ENCODE measurements around the gene IREB2. TPM values are rescaled to one million over a fixed set of nuclear protein-coding genes. Genes with fewer than 3 reads are reported as not detected.

IREB2 gene, protein sequence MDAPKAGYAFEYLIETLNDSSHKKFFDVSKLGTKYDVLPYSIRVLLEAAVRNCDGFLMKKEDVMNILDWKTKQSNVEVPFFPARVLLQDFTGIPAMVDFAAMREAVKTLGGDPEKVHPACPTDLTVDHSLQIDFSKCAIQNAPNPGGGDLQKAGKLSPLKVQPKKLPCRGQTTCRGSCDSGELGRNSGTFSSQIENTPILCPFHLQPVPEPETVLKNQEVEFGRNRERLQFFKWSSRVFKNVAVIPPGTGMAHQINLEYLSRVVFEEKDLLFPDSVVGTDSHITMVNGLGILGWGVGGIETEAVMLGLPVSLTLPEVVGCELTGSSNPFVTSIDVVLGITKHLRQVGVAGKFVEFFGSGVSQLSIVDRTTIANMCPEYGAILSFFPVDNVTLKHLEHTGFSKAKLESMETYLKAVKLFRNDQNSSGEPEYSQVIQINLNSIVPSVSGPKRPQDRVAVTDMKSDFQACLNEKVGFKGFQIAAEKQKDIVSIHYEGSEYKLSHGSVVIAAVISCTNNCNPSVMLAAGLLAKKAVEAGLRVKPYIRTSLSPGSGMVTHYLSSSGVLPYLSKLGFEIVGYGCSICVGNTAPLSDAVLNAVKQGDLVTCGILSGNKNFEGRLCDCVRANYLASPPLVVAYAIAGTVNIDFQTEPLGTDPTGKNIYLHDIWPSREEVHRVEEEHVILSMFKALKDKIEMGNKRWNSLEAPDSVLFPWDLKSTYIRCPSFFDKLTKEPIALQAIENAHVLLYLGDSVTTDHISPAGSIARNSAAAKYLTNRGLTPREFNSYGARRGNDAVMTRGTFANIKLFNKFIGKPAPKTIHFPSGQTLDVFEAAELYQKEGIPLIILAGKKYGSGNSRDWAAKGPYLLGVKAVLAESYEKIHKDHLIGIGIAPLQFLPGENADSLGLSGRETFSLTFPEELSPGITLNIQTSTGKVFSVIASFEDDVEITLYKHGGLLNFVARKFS
- 35.5 to 47.0 TPM (median 42.8 TPM) in 5 replicates for total RNA-seq (2022; extraction: Qiagen RNA extraction; ENCODE audit: low read depth)

GRCh38 chr15:78437762-78438618 is at the start of gene IREB2:
Gene IREB2, plus strand, starts transcription at chr15:78438216. Its CDS starts 122 bp downstream, at chr15:78438338.

DNA sequence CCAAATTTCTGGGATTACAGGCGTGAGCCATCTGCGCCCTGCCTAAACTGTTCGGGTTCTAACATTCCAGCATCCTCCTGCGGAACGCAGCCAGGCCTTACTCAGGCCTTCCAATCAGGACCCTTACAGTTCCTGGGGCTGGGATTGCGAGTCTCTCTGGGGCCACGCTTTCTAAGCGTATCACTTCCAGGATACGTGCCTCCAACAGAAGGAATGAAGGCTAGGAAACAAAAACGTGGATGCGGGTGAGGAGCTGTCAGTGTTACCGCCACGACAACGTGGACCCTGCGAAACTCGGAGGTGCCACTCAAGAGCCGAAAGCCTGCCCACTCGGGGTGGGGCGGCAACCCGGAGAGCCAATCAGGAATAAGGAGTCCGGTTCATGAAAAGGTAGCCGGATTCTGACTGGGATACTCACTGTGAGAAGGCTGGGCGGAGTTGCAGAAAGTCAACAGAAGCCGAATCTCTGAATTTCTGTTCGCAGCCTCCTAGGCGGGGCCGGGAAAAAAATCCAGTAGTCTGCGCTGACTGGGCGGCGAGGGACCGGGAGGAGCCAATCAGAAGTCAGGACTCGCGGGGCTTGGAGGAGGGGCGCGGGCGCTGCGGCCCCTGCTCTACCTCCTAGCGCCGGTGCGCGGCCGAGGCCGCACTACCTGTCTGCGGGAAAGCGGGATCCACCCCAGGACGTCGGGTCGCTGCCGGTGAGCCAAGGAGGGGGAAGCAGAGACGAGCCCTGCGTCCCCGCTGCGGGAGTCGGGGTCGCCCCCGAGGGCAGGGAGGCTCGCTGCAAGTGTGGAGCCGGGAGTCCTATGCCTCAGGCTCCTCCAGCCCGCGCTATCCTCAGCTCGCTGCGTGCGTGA is 69.2 kb downstream of the IREB2 start, which contains the start of gene HYKK:
HYKK (plus strand) TSS at position 607 of the 860 bp plus-strand sequence. CDS start 5,512 bp downstream, outside the sequence.

DNA sequence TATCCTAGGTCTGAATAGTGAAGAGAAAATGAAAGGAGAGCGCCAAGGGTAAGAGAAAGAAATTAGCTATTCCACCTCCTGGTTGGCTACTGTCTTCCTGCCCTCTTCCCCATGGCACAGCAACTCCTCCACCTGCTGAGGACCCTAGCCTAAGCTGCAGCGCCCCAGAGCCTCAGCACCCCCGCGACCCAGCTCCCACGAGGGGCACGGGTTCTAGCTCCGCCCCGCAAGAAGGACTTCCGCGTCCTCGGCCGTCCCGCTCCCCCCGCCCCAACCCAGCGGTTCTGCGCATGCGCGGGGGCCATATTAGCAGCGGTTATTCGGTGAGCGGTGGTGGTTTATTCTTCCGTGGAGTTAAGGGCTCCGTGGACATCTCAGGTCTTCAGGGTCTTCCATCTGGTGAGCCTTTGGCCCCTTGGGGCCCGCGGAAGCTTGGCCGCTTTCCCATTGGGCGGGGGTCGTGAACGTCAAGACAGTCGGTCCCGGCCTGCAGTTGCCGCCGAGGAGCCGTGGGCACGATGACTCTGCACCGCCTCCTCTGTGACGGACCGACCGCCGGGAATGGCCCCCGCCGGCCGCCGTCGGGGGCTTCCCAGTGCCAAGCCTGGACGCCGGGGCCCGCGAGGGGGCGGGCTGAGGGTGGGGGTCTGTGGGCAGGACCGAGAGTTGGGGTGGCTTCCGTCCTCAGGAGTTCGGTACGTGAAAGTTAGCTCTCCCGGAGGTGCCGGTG is 102.3 kb downstream of the IREB2 start, which contains the start of gene PSMA4:
PSMA4 (plus strand) TSS at position 304 of the 730 bp plus-strand sequence. CDS start 1,484 bp downstream, outside the sequence.

Other genes with a start within 250 kb of the IREB2 start
- 0.21 to 0.41 TPM (median 0.31 TPM) in 5 replicates for gene ACSBG1, start 203.7 kb upstream of the IREB2 start, total RNA-seq (2022; extraction: Qiagen RNA extraction; ENCODE audit: low read depth)
- 0.02 TPM in 1 of 5 replicates, not detected in the others for gene DNAJA4, start 173.7 kb upstream of the IREB2 start, total RNA-seq (2022; extraction: Qiagen RNA extraction; ENCODE audit: low read depth)
- 77.9 to 118 TPM (median 87.9 TPM) in 5 replicates for gene SKIC8, start 138.6 kb upstream of the IREB2 start, total RNA-seq (2022; extraction: Qiagen RNA extraction; ENCODE audit: low read depth)
- 0.71 to 1.9 TPM (median 1.6 TPM) in 5 replicates for gene CRABP1, start 97.9 kb upstream of the IREB2 start, total RNA-seq (2022; extraction: Qiagen RNA extraction; ENCODE audit: low read depth)
- 5.5 to 9.0 TPM (median 6.7 TPM) in 5 replicates for gene HYKK, start 69.4 kb downstream of the IREB2 start, total RNA-seq (2022; extraction: Qiagen RNA extraction; ENCODE audit: low read depth)
- 391 to 509 TPM (median 404 TPM) in 5 replicates for gene PSMA4, start 102.2 kb downstream of the IREB2 start, total RNA-seq (2022; extraction: Qiagen RNA extraction; ENCODE audit: low read depth)
- 29.2 to 36.9 TPM (median 36.2 TPM) in 5 replicates for gene CHRNA5, start 127.3 kb downstream of the IREB2 start, total RNA-seq (2022; extraction: Qiagen RNA extraction; ENCODE audit: low read depth)
- gene CHRNA3, start 182.8 kb downstream of the IREB2 start, total RNA-seq (2022; extraction: Qiagen RNA extraction; ENCODE audit: low read depth): 0.42 to 1.0 TPM (median 0.52 TPM) in 5 replicates
- 0.72 to 1.7 TPM (median 1.1 TPM) in 5 replicates for gene CHRNB4, start 203.0 kb downstream of the IREB2 start, total RNA-seq (2022; extraction: Qiagen RNA extraction; ENCODE audit: low read depth)

Data from A549 treated with CpdA at 1 μM for 4 hours (cell line).